ENCODE data around the gene PLEKHA1. TPM values are rescaled to one million over a fixed set of nuclear protein-coding genes. Genes with fewer than 3 reads are reported as not detected.

PLEKHA1 gene
- total and polyA plus RNA-seq, 2 experiments from 2014 or later: 25.8 to 36.6 TPM

DNA sequence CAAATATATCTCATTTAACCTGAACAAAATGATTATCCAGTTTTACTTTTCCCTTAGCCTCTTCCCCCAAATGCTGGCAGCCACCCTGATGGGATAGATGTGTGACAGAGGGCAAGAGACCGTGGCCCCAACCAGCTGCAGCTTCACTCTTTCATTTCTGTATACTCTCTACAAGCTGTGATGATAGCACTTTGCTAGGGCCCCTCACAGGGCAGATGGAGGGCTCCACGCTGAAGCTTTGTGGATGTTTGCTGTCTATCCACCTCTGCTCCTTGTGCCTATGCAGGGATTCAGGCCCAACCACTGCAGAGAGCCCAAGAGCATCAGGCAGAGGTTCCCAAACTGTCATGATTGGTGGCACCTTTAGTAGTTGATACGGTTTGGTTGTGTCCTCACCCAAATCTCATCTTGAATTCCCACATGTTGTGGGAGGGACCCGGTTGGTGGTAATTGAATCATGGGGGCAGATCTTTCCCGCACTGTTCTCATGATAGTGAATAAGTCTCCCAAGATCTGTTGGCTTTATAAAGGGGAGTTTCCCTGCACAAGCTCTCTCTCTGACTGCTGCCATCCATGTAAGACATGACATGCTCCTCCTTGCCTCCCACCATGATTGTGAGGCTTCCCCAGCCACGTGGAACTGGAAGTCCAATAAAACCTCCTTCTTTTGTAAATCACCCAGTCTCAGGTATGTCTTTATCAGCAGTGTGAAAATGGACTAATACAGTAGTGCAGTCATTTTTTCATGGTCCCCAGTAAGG is 107.0 kb downstream of the PLEKHA1 start:
- no peaks in the 10 kb centered on the region for H3F3A ChIP-seq (replicated peaks; ENCODE audit: low read depth)
- Mint-ChIP-seq H3K36me3 (ENCODE audit: low read depth) (peaks cover 6% of the 10 kb centered on the region; the same call in 2 of the 3 replicates), H3K4me3 (no peak overlapping the region), H3K9me3 (peaks cover 10% of the 10 kb centered on the region), H3K4me1 (peaks cover 32% of the 10 kb centered on the region), H3K27ac (no peak overlapping the region), H3K27me3 (ENCODE audit: insufficient read depth, low read depth, poor library complexity) (peaks cover 9% of the 10 kb centered on the region)
- no peaks in the 10 kb centered on the region for H3K36me3 ChIP-seq (ENCODE audit: insufficient read depth)
- TF ChIP-seq, protein P1, sequence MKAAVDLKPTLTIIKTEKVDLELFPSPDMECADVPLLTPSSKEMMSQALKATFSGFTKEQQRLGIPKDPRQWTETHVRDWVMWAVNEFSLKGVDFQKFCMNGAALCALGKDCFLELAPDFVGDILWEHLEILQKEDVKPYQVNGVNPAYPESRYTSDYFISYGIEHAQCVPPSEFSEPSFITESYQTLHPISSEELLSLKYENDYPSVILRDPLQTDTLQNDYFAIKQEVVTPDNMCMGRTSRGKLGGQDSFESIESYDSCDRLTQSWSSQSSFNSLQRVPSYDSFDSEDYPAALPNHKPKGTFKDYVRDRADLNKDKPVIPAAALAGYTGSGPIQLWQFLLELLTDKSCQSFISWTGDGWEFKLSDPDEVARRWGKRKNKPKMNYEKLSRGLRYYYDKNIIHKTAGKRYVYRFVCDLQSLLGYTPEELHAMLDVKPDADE (IDR thresholded peaks at IDR 0.05): no peak
- no peak for TF ChIP-seq POLR2AphosphoS5 (IDR thresholded peaks at IDR 0.05; ENCODE audit: low read depth)
- no peaks in the 10 kb centered on the region for H3K27me3 ChIP-seq (ENCODE audit: insufficient read depth)
- no peak overlapping the region for H3K27ac ChIP-seq (ENCODE audit: low read depth)
- no peaks in the 10 kb centered on the region for H4K20me1 ChIP-seq (replicated peaks; ENCODE audit: insufficient read depth)
- no peak overlapping the region for H3K4me2 ChIP-seq
- no peaks in the 10 kb centered on the region for H3K9me2 ChIP-seq (ENCODE audit: insufficient read depth)
- no peak overlapping the region for H3K4me3 ChIP-seq
- DNase-seq (ENCODE audit: low spot score) (no peak), ATAC-seq (no peak)
- peaks cover 21% of the 10 kb centered on the region for H3K4me1 ChIP-seq (ENCODE audit: insufficient read depth)
- H3K79me2 ChIP-seq (replicated peaks; ENCODE audit: insufficient read depth): no peaks in the 10 kb centered on the region
- H2AFZ ChIP-seq: no peak overlapping the region

Small RNA genes within 50 kb of the gene (microRNA-seq; reads per million reads assigned to microRNA genes)
- gene MIR3941: not detected

Small RNA genes within 50 kb of the gene (small RNA-seq; reads per million reads assigned to genes)
- gene MIR3941 (ENCODE audit: low replicate concordance): not detected
- gene RNU6-728P (ENCODE audit: low replicate concordance): not detected

Other genes starting within 250 kb of the PLEKHA1 start
- not detected in 2 replicates for gene BTBD16, start 103.4 kb upstream of the PLEKHA1 start, total RNA-seq (2014; rRNA removed; shearing (Covaris generic))
- not detected in 2 replicates for gene BTBD16, start 103.4 kb upstream of the PLEKHA1 start, polyA plus RNA-seq (2016; fragmentation: Nextera tagmentation; extraction: Ambion mirVana)
- gene ARMS2, start 79.9 kb downstream of the PLEKHA1 start, total RNA-seq (2014; rRNA removed; shearing (Covaris generic)): not detected in 2 replicates
- gene ARMS2, start 79.9 kb downstream of the PLEKHA1 start, polyA plus RNA-seq (2016; fragmentation: Nextera tagmentation; extraction: Ambion mirVana): not detected in 2 replicates
- 16.1 and 16.5 TPM in 2 replicates for gene HTRA1, start 86.8 kb downstream of the PLEKHA1 start, total RNA-seq (2014; rRNA removed; shearing (Covaris generic))
- gene HTRA1, start 86.8 kb downstream of the PLEKHA1 start, polyA plus RNA-seq (2016; fragmentation: Nextera tagmentation; extraction: Ambion mirVana): 8.1 and 12.2 TPM in 2 replicates
- 0.03 TPM in 1 of 2 replicates, not detected in the other for gene DMBT1, start 186.0 kb downstream of the PLEKHA1 start, total RNA-seq (2014; rRNA removed; shearing (Covaris generic))
- 0.05 TPM in 1 of 2 replicates, not detected in the other for gene DMBT1, start 186.0 kb downstream of the PLEKHA1 start, polyA plus RNA-seq (2016; fragmentation: Nextera tagmentation; extraction: Ambion mirVana)